ENCODE measurements around the gene DNM3. TPM values are rescaled to one million over a fixed set of nuclear protein-coding genes. Genes with fewer than 3 reads are reported as not detected.

The DNM3 gene
- total RNA-seq, 1 donor from 2014 or later = 4.7 TPM

DNA sequence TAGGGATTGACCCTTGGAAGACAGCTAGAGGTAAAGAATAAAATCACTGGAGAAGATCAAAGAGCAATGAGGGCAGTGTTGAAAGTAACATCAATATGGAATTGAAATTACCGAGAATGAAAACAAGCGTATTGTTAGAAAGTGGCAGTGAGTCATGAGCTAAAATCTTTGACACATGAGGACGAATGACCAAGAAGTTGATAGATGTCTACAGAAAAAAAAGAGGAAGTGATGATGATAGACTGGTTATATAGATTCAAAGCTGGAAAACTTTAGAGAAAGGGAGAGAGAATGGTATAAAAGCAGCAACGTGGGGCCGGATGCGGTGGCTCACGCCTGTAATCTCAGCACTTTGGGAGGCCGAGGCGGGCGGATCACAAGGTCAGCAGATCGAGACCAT lies 12.5 kb upstream of the DNM3 start:
- Histone ChIP-seq H3K27me3 (ENCODE audit: insufficient read depth, low read length) (no peaks in the 10 kb centered on the region), H3K27ac (ENCODE audit: low read depth, low read length) (no peak overlapping the region), H3K9me3 (ENCODE audit: insufficient read depth, low read depth, low read length) (peaks cover 5% of the 10 kb centered on the region), H3K4me2 (ENCODE audit: low read length) (no peak overlapping the region), H3K79me2 (ENCODE audit: insufficient read depth, low read length) (no peaks in the 10 kb centered on the region), H3K9ac (ENCODE audit: low read length) (no peak overlapping the region), H4K20me1 (ENCODE audit: insufficient read depth, low read length) (no peaks in the 10 kb centered on the region), H3K4me1 (ENCODE audit: insufficient read depth, low read length) (no peaks in the 10 kb centered on the region), H3K4me3 (ENCODE audit: insufficient read depth, low read depth, low read length) (no peak overlapping the region), H2AFZ (ENCODE audit: low read depth, low read length) (no peak overlapping the region), H3K36me3 (ENCODE audit: insufficient read depth, low read length) (no peaks in the 10 kb centered on the region)
- peaks cover 6% of the 10 kb centered on the region for H3K9me3 Mint-ChIP-seq (ENCODE audit: unreplicated experiment)
- H3K4me3 Mint-ChIP-seq (ENCODE audit: unreplicated experiment) = no peak overlapping the region
- no peaks in the 10 kb centered on the region for H3K4me1 Mint-ChIP-seq (ENCODE audit: low read depth, unreplicated experiment)
- peaks cover 5% of the 10 kb centered on the region for H3K36me3 Mint-ChIP-seq (ENCODE audit: low read depth, unreplicated experiment)
- no peaks in the 10 kb centered on the region for H3K27me3 Mint-ChIP-seq (ENCODE audit: low read depth, unreplicated experiment)
- no peak for TF ChIP-seq CTCF (IDR thresholded peaks at IDR 0.05; ENCODE audit: insufficient read depth, low read depth, low read length)
- TF ChIP-seq EZH2 (IDR thresholded peaks at IDR 0.05; ENCODE audit: insufficient read depth, low read length) = no peak
- no peak for DNase-seq (ENCODE audit: low read depth)
- FAIRE-seq = no peak
- no peak overlapping the region for H3K27ac Mint-ChIP-seq (ENCODE audit: unreplicated experiment)

- Histone ChIP-seq H3K27me3 (ENCODE audit: insufficient read depth, low read length) (no peaks in the 10 kb centered on the region), H3K79me2 (ENCODE audit: insufficient read depth, low read length) (no peaks in the 10 kb centered on the region), H3K36me3 (ENCODE audit: insufficient read depth, low read length) (no peaks in the 10 kb centered on the region), H3K4me3 (ENCODE audit: insufficient read depth, low read depth, low read length) (no peak overlapping the region), H3K9me3 (ENCODE audit: insufficient read depth, low read depth, low read length) (no peaks in the 10 kb centered on the region), H2AFZ (ENCODE audit: low read depth, low read length) (no peak overlapping the region), H4K20me1 (ENCODE audit: insufficient read depth, low read length) (no peaks in the 10 kb centered on the region), H3K4me1 (ENCODE audit: insufficient read depth, low read length) (no peaks in the 10 kb centered on the region), H3K27ac (ENCODE audit: low read depth, low read length) (no peak overlapping the region), H3K9ac (ENCODE audit: low read length) (no peak overlapping the region), H3K4me2 (ENCODE audit: low read length) (no peak overlapping the region)
- H3K27ac Mint-ChIP-seq (ENCODE audit: unreplicated experiment) = peak overlapping the region; percentile 45
- TF ChIP-seq EZH2 (IDR thresholded peaks at IDR 0.05; ENCODE audit: insufficient read depth, low read length) (no peak), CTCF (IDR thresholded peaks at IDR 0.05; ENCODE audit: insufficient read depth, low read depth, low read length) (no peak)
- FAIRE-seq (no peak), DNase-seq (ENCODE audit: low read depth) (peak; percentile 9)
- no peaks in the 10 kb centered on the region for H3K27me3 Mint-ChIP-seq (ENCODE audit: low read depth, unreplicated experiment)
- H3K9me3 Mint-ChIP-seq (ENCODE audit: unreplicated experiment) = no peaks in the 10 kb centered on the region
- no peak overlapping the region for H3K4me3 Mint-ChIP-seq (ENCODE audit: unreplicated experiment)
- no peaks in the 10 kb centered on the region for H3K4me1 Mint-ChIP-seq (ENCODE audit: low read depth, unreplicated experiment)
- no peaks in the 10 kb centered on the region for H3K36me3 Mint-ChIP-seq (ENCODE audit: low read depth, unreplicated experiment)
Observed at GRCh38 chr1:171833091-171833825, 8.0 kb upstream of the DNM3 start.

GRCh38 chr1:171834821-171835220 lies 6.5 kb upstream of the DNM3 start:
- no peaks in the 10 kb centered on the region for H3K4me1 ChIP-seq (ENCODE audit: insufficient read depth, low read length)
- H4K20me1 ChIP-seq (ENCODE audit: insufficient read depth, low read length) = no peaks in the 10 kb centered on the region
- no peak overlapping the region for H3K9ac ChIP-seq (ENCODE audit: low read length)
- no peak for TF ChIP-seq CTCF (IDR thresholded peaks at IDR 0.05; ENCODE audit: insufficient read depth, low read depth, low read length)
- TF ChIP-seq EZH2 (IDR thresholded peaks at IDR 0.05; ENCODE audit: insufficient read depth, low read length) = no peak
- H3K27me3 Mint-ChIP-seq (ENCODE audit: low read depth, unreplicated experiment) = peaks cover 3% of the 10 kb centered on the region
- no peak overlapping the region for H3K4me3 ChIP-seq (ENCODE audit: insufficient read depth, low read depth, low read length)
- no peaks in the 10 kb centered on the region for H3K36me3 Mint-ChIP-seq (ENCODE audit: low read depth, unreplicated experiment)
- no peak overlapping the region for H3K27ac Mint-ChIP-seq (ENCODE audit: unreplicated experiment)
- no peak for DNase-seq (ENCODE audit: low read depth)
- H2AFZ ChIP-seq (ENCODE audit: low read depth, low read length) = no peak overlapping the region
- H3K4me3 Mint-ChIP-seq (ENCODE audit: unreplicated experiment) = no peak overlapping the region
- no peaks in the 10 kb centered on the region for H3K4me1 Mint-ChIP-seq (ENCODE audit: low read depth, unreplicated experiment)
- no peaks in the 10 kb centered on the region for H3K79me2 ChIP-seq (ENCODE audit: insufficient read depth, low read length)
- H3K36me3 ChIP-seq (ENCODE audit: insufficient read depth, low read length) = no peaks in the 10 kb centered on the region
- no peaks in the 10 kb centered on the region for H3K9me3 Mint-ChIP-seq (ENCODE audit: unreplicated experiment)
- no peak for FAIRE-seq
- no peak overlapping the region for H3K27ac ChIP-seq (ENCODE audit: low read depth, low read length)
- no peaks in the 10 kb centered on the region for H3K27me3 ChIP-seq (ENCODE audit: insufficient read depth, low read length)
- no peak overlapping the region for H3K4me2 ChIP-seq (ENCODE audit: low read length)
- H3K9me3 ChIP-seq (ENCODE audit: insufficient read depth, low read depth, low read length) = no peaks in the 10 kb centered on the region
